Smooth muscle cell of bladder (primary cell): ENCODE measurements around the gene TLR1. TPM values are rescaled to one million over a fixed set of nuclear protein-coding genes. Genes with fewer than 3 reads are reported as not detected.

Experiments used
- total RNA-seq: library from RNA; depleted of rRNA; stranded (reverse); fragments of >200 nt; gene quantifications from 2 replicates; pipeline ENCODE4 v1.2.3, GENCODE V29; 2014

The TLR1 gene
- total RNA-seq, result 0.85 and 0.92 TPM in 2 replicates

GRCh38 chr4:38804654-38805295 is at the start of gene TLR1:
TLR1 (minus strand) TSS chr4:38804791; CDS start chr4:38798831, 5,960 bp downstream.

GRCh38 chr4:38782452-38783108 is 22.0 kb downstream of the TLR1 start, which contains the start of gene TLR10:
TLR10 (minus strand) TSS chr4:38782990; CDS start chr4:38775590, 7,400 bp downstream.

Other genes with a start within 250 kb of the TLR1 start
- 10.0 and 12.9 TPM in 2 replicates for gene KLF3, start 140.6 kb downstream of the TLR1 start, total RNA-seq
- gene TLR10, start 21.8 kb downstream of the TLR1 start, total RNA-seq, result not detected in 2 replicates
- gene TLR6, start 52.0 kb upstream of the TLR1 start, total RNA-seq, result 0.92 and 1.4 TPM in 2 replicates
- gene FAM114A1, start 63.0 kb upstream of the TLR1 start, total RNA-seq, result 309 and 362 TPM in 2 replicates
- gene TMEM156, start 227.6 kb upstream of the TLR1 start, total RNA-seq, result 0.18 and 0.57 TPM in 2 replicates